ENCODE data around the gene NPEPPS. TPM values are rescaled to one million over a fixed set of nuclear protein-coding genes. Genes with fewer than 3 reads are reported as not detected.
"Not testable (repeated sequence)": the region's sequence is repeated elsewhere in the genome, so short reads cannot be mapped to it uniquely, and the experiment has no call there.

The NPEPPS gene
- total RNA-seq, 1 experiment from 2014 or later = 207 TPM

- H4K20me1 ChIP-seq (ENCODE audit: insufficient read depth); H2AFZ ChIP-seq (ENCODE audit: low read depth, low read length, poor library complexity, severe bottlenecking); H3K4me3 ChIP-seq (replicated peaks in 1 of 2; ENCODE audit: low read depth in 1 of 2, low read length in 2 of 2); H3K27me3 ChIP-seq (ENCODE audit: insufficient read depth, low read length); DNase-seq (ENCODE audit: low read depth, low spot score); H3K9me3 ChIP-seq (ENCODE audit: control insufficient read depth in 1 of 2, insufficient read depth in 1 of 2, low read depth in 1 of 2, low read length in 2 of 2); H3K36me3 ChIP-seq (ENCODE audit: control insufficient read depth in 1 of 2, insufficient read depth in 2 of 2, low read length in 2 of 2); H3K4me2 ChIP-seq (ENCODE audit: low read length); H3K4me1 ChIP-seq (ENCODE audit: control insufficient read depth in 1 of 2, insufficient read depth in 2 of 2, low read length in 2 of 2); intact Hi-C loops (cut with micrococcal nuclease); CTCF ChIA-PET; H3K27ac ChIP-seq (ENCODE audit: low read depth, low read length); H3K9ac ChIP-seq (ENCODE audit: low read length); RAD21 ChIA-PET (ENCODE audit: low non-redundant PET in 1 of 2, low total read pairs in 2 of 2, uncharacterized antibody in 2 of 2, unreplicated experiment in 2 of 2); BruUV-seq (replicated peaks); H3K9me2 ChIP-seq (ENCODE audit: insufficient read depth); POLR2A ChIA-PET; ATAC-seq: not testable (repeated sequence)
- peaks cover 53% of the 10 kb centered on the region for H3K79me2 ChIP-seq (ENCODE audit: insufficient read depth, low read length)
Measured at GRCh38 chr17:47554733-47555132, 23.8 kb downstream of the NPEPPS start.

GRCh38 chr17:47556108-47556507 lies 25.2 kb downstream of the NPEPPS start:
- RAD21 ChIA-PET (ENCODE audit: low non-redundant PET in 1 of 2, low total read pairs in 2 of 2, uncharacterized antibody in 2 of 2, unreplicated experiment in 2 of 2); H3K4me2 ChIP-seq (ENCODE audit: low read length); H3K9ac ChIP-seq (ENCODE audit: low read length); ATAC-seq; H3K9me3 ChIP-seq (ENCODE audit: control insufficient read depth in 1 of 2, insufficient read depth in 1 of 2, low read depth in 1 of 2, low read length in 2 of 2); H3K27me3 ChIP-seq (ENCODE audit: insufficient read depth, low read length); H2AFZ ChIP-seq (ENCODE audit: low read depth, low read length, poor library complexity, severe bottlenecking); POLR2A ChIA-PET; intact Hi-C loops (cut with micrococcal nuclease); H3K27ac ChIP-seq (ENCODE audit: low read depth, low read length); DNase-seq (ENCODE audit: low read depth, low spot score); H4K20me1 ChIP-seq (ENCODE audit: insufficient read depth); CTCF ChIA-PET; H3K36me3 ChIP-seq (ENCODE audit: control insufficient read depth in 1 of 2, insufficient read depth in 2 of 2, low read length in 2 of 2); H3K9me2 ChIP-seq (ENCODE audit: insufficient read depth); BruUV-seq (replicated peaks); H3K4me3 ChIP-seq (replicated peaks in 1 of 2; ENCODE audit: low read depth in 1 of 2, low read length in 2 of 2); H3K4me1 ChIP-seq (ENCODE audit: control insufficient read depth in 1 of 2, insufficient read depth in 2 of 2, low read length in 2 of 2): not testable (repeated sequence)
- H3K79me2 ChIP-seq (ENCODE audit: insufficient read depth, low read length) = peaks cover 61% of the 10 kb centered on the region

- POLR2A ChIA-PET; H3K4me2 ChIP-seq (ENCODE audit: low read length); H3K27ac ChIP-seq (ENCODE audit: low read depth, low read length); H2AFZ ChIP-seq (ENCODE audit: low read depth, low read length, poor library complexity, severe bottlenecking); ATAC-seq; H3K9ac ChIP-seq (ENCODE audit: low read length); DNase-seq (ENCODE audit: low read depth, low spot score); RAD21 ChIA-PET (ENCODE audit: low non-redundant PET in 1 of 2, low total read pairs in 2 of 2, uncharacterized antibody in 2 of 2, unreplicated experiment in 2 of 2); BruUV-seq (replicated peaks); CTCF ChIA-PET; intact Hi-C loops (cut with micrococcal nuclease); H3K9me2 ChIP-seq (ENCODE audit: insufficient read depth); H3K4me3 ChIP-seq (replicated peaks in 1 of 2; ENCODE audit: low read depth in 1 of 2, low read length in 2 of 2); H4K20me1 ChIP-seq (ENCODE audit: insufficient read depth); H3K27me3 ChIP-seq (ENCODE audit: insufficient read depth, low read length); H3K9me3 ChIP-seq (ENCODE audit: control insufficient read depth in 1 of 2, insufficient read depth in 1 of 2, low read depth in 1 of 2, low read length in 2 of 2); H3K36me3 ChIP-seq (ENCODE audit: control insufficient read depth in 1 of 2, insufficient read depth in 2 of 2, low read length in 2 of 2); H3K4me1 ChIP-seq (ENCODE audit: control insufficient read depth in 1 of 2, insufficient read depth in 2 of 2, low read length in 2 of 2): not testable (repeated sequence)
- H3K79me2 ChIP-seq (ENCODE audit: insufficient read depth, low read length) = peaks cover 74% of the 10 kb centered on the region
Measured at GRCh38 chr17:47560517-47561043, 29.7 kb downstream of the NPEPPS start.

GRCh38 chr17:47561698-47562405 lies 30.9 kb downstream of the NPEPPS start:
- H3K9ac ChIP-seq (ENCODE audit: low read length); H4K20me1 ChIP-seq (ENCODE audit: insufficient read depth); H3K27me3 ChIP-seq (ENCODE audit: insufficient read depth, low read length); POLR2A ChIA-PET; DNase-seq (ENCODE audit: low read depth, low spot score); H2AFZ ChIP-seq (ENCODE audit: low read depth, low read length, poor library complexity, severe bottlenecking); H3K4me3 ChIP-seq (replicated peaks in 1 of 2; ENCODE audit: low read depth in 1 of 2, low read length in 2 of 2); intact Hi-C loops (cut with micrococcal nuclease); RAD21 ChIA-PET (ENCODE audit: low non-redundant PET in 1 of 2, low total read pairs in 2 of 2, uncharacterized antibody in 2 of 2, unreplicated experiment in 2 of 2); H3K4me1 ChIP-seq (ENCODE audit: control insufficient read depth in 1 of 2, insufficient read depth in 2 of 2, low read length in 2 of 2); H3K4me2 ChIP-seq (ENCODE audit: low read length); H3K9me2 ChIP-seq (ENCODE audit: insufficient read depth); CTCF ChIA-PET; H3K36me3 ChIP-seq (ENCODE audit: control insufficient read depth in 1 of 2, insufficient read depth in 2 of 2, low read length in 2 of 2); H3K27ac ChIP-seq (ENCODE audit: low read depth, low read length); H3K9me3 ChIP-seq (ENCODE audit: control insufficient read depth in 1 of 2, insufficient read depth in 1 of 2, low read depth in 1 of 2, low read length in 2 of 2): not testable (repeated sequence)
- peaks cover 80% of the 10 kb centered on the region for H3K79me2 ChIP-seq (ENCODE audit: insufficient read depth, low read length)
- TSS peak; percentile 8 for BruUV-seq (replicated peaks)
- peak; percentile 60 for ATAC-seq

Data from HCT116 (cell line).